ENCODE results near the gene ASS1. TPM values are rescaled to one million over a fixed set of nuclear protein-coding genes. Genes with fewer than 3 reads are reported as not detected.

The ASS1 gene
- total RNA-seq, 1 donor = 195 TPM

GRCh38 chr9:130418776-130419175 is 26.0 kb upstream of the ASS1 start:
- Histone ChIP-seq H3K4me3 (ENCODE audit: insufficient read depth, low read length) (no peak overlapping the region), H3K36me3 (ENCODE audit: insufficient read depth, low read length) (no peaks in the 10 kb centered on the region), H4K20me1 (ENCODE audit: insufficient read depth, low read length) (no peaks in the 10 kb centered on the region), H3K4me2 (ENCODE audit: insufficient read depth, low read length) (no peak overlapping the region), H3K27me3 (ENCODE audit: insufficient read depth, low read length) (peaks cover 4% of the 10 kb centered on the region), H3K4me1 (ENCODE audit: insufficient read depth, low read length) (peaks cover 10% of the 10 kb centered on the region), H2AFZ (ENCODE audit: low read length) (no peak overlapping the region), H3K27ac (ENCODE audit: low read depth, low read length) (no peak overlapping the region), H3K9me3 (ENCODE audit: low read depth, low read length) (no peaks in the 10 kb centered on the region), H3K79me2 (ENCODE audit: insufficient read depth, low read length) (no peaks in the 10 kb centered on the region)
- no peak for TF ChIP-seq CTCF (IDR thresholded peaks at IDR 0.05; ENCODE audit: extremely low read depth, low read depth, low read length)
- DNase-seq (ENCODE audit: insufficient read length, low spot score, missing footprints) = no peak

- peaks cover 10% of the 10 kb centered on the region for H3K4me1 ChIP-seq (ENCODE audit: insufficient read depth, low read length)
- no peak overlapping the region for H2AFZ ChIP-seq (ENCODE audit: low read length)
- no peak overlapping the region for H3K4me2 ChIP-seq (ENCODE audit: insufficient read depth, low read length)
- H3K27ac ChIP-seq (ENCODE audit: low read depth, low read length) = no peak overlapping the region
- no peaks in the 10 kb centered on the region for H3K27me3 ChIP-seq (ENCODE audit: insufficient read depth, low read length)
- no peaks in the 10 kb centered on the region for H3K9me3 ChIP-seq (ENCODE audit: low read depth, low read length)
- DNase-seq (ENCODE audit: insufficient read length, low spot score, missing footprints) = no peak
- TF ChIP-seq CTCF (IDR thresholded peaks at IDR 0.05; ENCODE audit: extremely low read depth, low read depth, low read length) = no peak
- no peaks in the 10 kb centered on the region for H3K79me2 ChIP-seq (ENCODE audit: insufficient read depth, low read length)
- H3K4me3 ChIP-seq (ENCODE audit: insufficient read depth, low read length) = no peak overlapping the region
- no peaks in the 10 kb centered on the region for H4K20me1 ChIP-seq (ENCODE audit: insufficient read depth, low read length)
- no peaks in the 10 kb centered on the region for H3K36me3 ChIP-seq (ENCODE audit: insufficient read depth, low read length)
Measured at GRCh38 chr9:130419521-130420035, 25.2 kb upstream of the ASS1 start.

GRCh38 chr9:130421154-130421801 is 23.5 kb upstream of the ASS1 start:
- TF ChIP-seq CTCF (IDR thresholded peaks at IDR 0.05; ENCODE audit: extremely low read depth, low read depth, low read length) = no peak
- H3K4me1 ChIP-seq (ENCODE audit: insufficient read depth, low read length) = peaks cover 13% of the 10 kb centered on the region
- H2AFZ ChIP-seq (ENCODE audit: low read length) = no peak overlapping the region
- no peak for DNase-seq (ENCODE audit: insufficient read length, low spot score, missing footprints)
- no peak overlapping the region for H3K27ac ChIP-seq (ENCODE audit: low read depth, low read length)
- no peaks in the 10 kb centered on the region for H3K9me3 ChIP-seq (ENCODE audit: low read depth, low read length)
- H3K4me2 ChIP-seq (ENCODE audit: insufficient read depth, low read length) = peak overlapping the region; percentile 22
- no peaks in the 10 kb centered on the region for H3K36me3 ChIP-seq (ENCODE audit: insufficient read depth, low read length)
- H3K4me3 ChIP-seq (ENCODE audit: insufficient read depth, low read length) = no peak overlapping the region
- H3K79me2 ChIP-seq (ENCODE audit: insufficient read depth, low read length) = no peaks in the 10 kb centered on the region
- no peaks in the 10 kb centered on the region for H4K20me1 ChIP-seq (ENCODE audit: insufficient read depth, low read length)
- no peaks in the 10 kb centered on the region for H3K27me3 ChIP-seq (ENCODE audit: insufficient read depth, low read length)

GRCh38 chr9:130421802-130422276 is 22.9 kb upstream of the ASS1 start:
- H3K27me3 ChIP-seq (ENCODE audit: insufficient read depth, low read length) = no peaks in the 10 kb centered on the region
- H3K79me2 ChIP-seq (ENCODE audit: insufficient read depth, low read length) = no peaks in the 10 kb centered on the region
- DNase-seq (ENCODE audit: insufficient read length, low spot score, missing footprints) = peak; percentile 94
- TF ChIP-seq CTCF (IDR thresholded peaks at IDR 0.05; ENCODE audit: extremely low read depth, low read depth, low read length) = no peak
- no peaks in the 10 kb centered on the region for H3K9me3 ChIP-seq (ENCODE audit: low read depth, low read length)
- peak overlapping the region; percentile 22 for H3K4me2 ChIP-seq (ENCODE audit: insufficient read depth, low read length)
- H3K36me3 ChIP-seq (ENCODE audit: insufficient read depth, low read length) = no peaks in the 10 kb centered on the region
- H4K20me1 ChIP-seq (ENCODE audit: insufficient read depth, low read length) = no peaks in the 10 kb centered on the region
- H2AFZ ChIP-seq (ENCODE audit: low read length) = no peak overlapping the region
- H3K4me1 ChIP-seq (ENCODE audit: insufficient read depth, low read length) = peaks cover 19% of the 10 kb centered on the region
- H3K4me3 ChIP-seq (ENCODE audit: insufficient read depth, low read length) = no peak overlapping the region
- H3K27ac ChIP-seq (ENCODE audit: low read depth, low read length) = no peak overlapping the region

Measured in osteoblast (primary cell).